Activated CD8-positive, alpha-beta memory T cell treated with anti-CD3 and anti-CD28 coated beads for 36 hours (primary cell): ENCODE measurements around the gene DUS3L. TPM values are rescaled to one million over a fixed set of nuclear protein-coding genes. Genes with fewer than 3 reads are reported as not detected.

Experiments used
- CTCF ChIA-PET: fragments of 350-600 bp; sonication (Branson Sonifier 250); formaldehyde crosslinking; loops from one replicate; lab custom pipeline; 2021; ENCODE audit warnings: antibody characterized with exemption; lab: Charles Lee
- POLR2A ChIA-PET: fragments of 350-600 bp; sonication (Branson Sonifier 250); formaldehyde crosslinking; loops from one replicate; lab custom pipeline; 2021; ENCODE audit warnings: antibody characterized with exemption; lab: Charles Lee
- total RNA-seq, 2 experiments: library from RNA; stranded (reverse); gene quantifications; one replicate each; pipeline ENCODE4 v1.2.3, GENCODE V29; 2021

The DUS3L gene
- total RNA-seq, 2 experiments from 2014 or later, result 85.1 to 94.6 TPM

GRCh38 chr19:5825178-5825577 is 34.2 kb upstream of the DUS3L start:
- ChIA-PET CTCF (interaction anchor here (1.0 kb wide), 1 partner anchor 21 kb away, joined by 3 read pairs; no protein-coding TSS in a partner anchor), POLR2A (no interaction called here)

DNA sequence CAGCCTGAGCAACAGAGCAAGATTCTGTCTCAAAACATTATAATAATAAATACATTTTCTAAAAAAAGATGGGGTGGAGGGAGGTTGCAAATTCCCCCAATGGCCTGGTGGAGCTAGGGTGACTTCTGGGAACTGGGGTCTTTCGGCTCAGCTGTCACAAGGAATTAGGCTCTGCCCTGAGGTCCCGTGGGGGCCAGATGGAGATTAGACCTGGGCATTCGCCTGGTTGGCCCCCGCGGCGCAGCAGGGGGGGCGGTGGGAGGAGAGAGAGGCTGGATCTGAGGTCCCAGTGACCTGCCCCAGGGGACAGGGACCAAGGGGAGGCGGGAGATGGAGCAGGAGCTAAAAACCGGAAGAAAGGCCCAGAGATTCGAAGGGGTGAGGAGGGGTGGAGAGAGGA is 33.8 kb upstream of the DUS3L start:
- ChIA-PET POLR2A (no interaction called here), CTCF (interaction anchor here (1.0 kb wide), 1 partner anchor 21 kb away, joined by 3 read pairs; no protein-coding TSS in a partner anchor)

DNA sequence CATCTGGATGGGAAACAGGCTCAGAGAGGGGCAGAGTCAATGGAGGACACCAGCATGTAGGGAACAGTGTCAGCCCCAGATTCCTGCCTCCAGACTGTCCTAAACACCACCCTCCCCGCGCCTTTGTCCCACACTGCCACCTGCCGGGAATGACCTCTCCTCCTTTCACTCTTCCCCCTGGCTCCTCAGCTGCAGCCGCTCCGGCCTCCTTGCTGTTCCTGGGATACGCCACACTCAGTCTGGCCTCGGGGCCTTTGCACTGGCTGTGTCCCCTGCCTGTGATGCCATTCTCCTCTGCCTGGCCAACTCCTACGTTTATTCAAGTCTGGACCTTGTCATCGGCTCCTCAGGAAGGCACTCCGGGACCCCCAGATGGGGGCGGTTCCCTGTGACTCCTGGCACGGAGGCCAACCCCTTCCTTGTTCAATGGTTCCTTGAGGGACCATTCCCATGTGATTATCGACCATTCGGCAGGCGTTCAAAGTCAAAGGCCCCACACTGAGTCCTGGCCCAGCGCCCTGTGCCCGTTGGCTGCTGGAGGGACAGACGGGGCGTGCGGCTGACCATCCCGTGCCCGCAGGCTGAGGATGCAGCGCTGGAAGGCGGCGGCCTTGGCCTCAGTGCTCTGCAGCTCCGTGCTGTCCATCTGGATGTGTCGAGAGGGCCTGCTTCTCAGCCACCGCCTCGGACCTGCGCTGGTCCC is 32.8 kb upstream of the DUS3L start:
- ChIA-PET POLR2A (interaction anchor here (0.6 kb wide), 1 partner anchor 1473 kb away, joined by 3 read pairs; no protein-coding TSS in a partner anchor), CTCF (interaction anchor here (0.5 to 0.7 kb wide), 2 partner anchors 46 to 520 kb away, joined by 3 read pairs; no protein-coding TSS in a partner anchor)

- POLR2A ChIA-PET, result no interaction called here
- CTCF ChIA-PET, result interaction anchor here (1.6 kb wide), 1 partner anchor 18 kb away, joined by 7 read pairs; no protein-coding TSS in a partner anchor
These were observed 31.4 kb upstream of the DUS3L start for GRCh38 chr19:5822181-5822844.

- ChIA-PET POLR2A (no interaction called here), CTCF (interaction anchor here (1.6 kb wide), 1 partner anchor 18 kb away, joined by 7 read pairs; no protein-coding TSS in a partner anchor)
These were observed 30.7 kb upstream of the DUS3L start for GRCh38 chr19:5821521-5822180.

- POLR2A ChIA-PET, result no interaction called here
- CTCF ChIA-PET, result interaction anchor here (0.7 kb wide), 1 partner anchor 442 kb away, joined by 5 read pairs; no protein-coding TSS in a partner anchor
These were observed 29.8 kb upstream of the DUS3L start for GRCh38 chr19:5820785-5821184.

DNA sequence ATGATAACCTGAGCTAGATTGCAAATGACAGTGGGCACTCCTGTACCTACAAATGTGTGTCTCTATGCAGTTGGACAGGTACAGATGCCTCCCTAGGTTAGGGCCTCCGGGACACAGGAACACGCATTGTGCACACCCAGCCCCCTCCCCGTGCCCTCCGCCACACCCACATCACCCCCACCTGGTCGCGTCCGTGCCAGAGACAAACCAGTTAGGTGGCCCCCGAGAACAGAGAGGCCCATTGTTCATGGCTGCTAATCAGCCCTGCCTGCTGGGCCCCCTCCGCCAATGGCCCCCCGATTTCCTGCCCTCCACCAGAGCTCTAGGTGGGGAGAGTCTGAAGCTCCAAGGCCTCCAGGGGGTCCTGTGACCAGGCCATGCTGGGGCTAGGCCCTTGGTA is 27.6 kb upstream of the DUS3L start:
- ChIA-PET CTCF (no interaction called here), POLR2A (no interaction called here)

DNA sequence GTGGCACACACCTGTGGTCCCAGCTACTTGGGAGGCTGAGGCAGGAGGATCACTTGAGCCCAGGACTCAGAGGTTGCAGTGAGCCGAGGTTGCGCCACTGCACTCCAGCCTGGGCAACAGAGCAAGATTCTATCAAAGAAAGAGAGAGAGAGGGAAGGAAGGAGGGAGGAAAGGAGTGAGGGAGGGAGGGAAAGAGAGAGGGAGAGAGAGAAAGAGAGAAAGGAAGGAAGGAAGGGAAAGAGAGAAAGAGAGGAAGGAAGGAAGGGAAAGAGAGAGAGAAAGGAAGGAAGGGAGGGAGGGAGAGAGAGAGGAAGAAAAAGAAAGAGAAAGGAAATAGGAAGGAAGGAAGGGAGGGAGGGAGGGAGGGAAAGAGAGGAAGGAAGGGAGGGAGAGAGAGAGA is 26.3 kb upstream of the DUS3L start:
- ChIA-PET CTCF (no interaction called here), POLR2A (no interaction called here)

DNA sequence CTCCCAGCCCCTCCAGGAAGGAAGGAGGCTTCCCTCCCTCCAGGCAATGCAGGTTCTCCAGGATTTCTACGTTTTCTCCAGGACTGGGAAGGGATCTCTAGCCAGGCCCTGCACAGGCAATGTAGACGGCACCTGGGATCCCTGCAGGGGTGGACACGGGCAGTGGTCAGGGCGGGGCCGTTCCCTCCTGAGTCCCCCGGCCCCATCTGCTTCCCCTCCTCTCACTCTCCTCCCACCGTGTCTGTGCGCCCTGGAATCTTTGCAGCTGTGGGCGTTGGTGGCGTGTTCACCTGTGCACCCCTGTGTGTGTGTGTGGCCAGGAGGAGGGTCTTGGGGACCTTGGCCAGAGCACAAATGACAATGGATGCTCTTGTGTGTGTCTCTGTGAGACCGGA is 23.9 kb upstream of the DUS3L start:
- CTCF ChIA-PET, result no interaction called here

DNA sequence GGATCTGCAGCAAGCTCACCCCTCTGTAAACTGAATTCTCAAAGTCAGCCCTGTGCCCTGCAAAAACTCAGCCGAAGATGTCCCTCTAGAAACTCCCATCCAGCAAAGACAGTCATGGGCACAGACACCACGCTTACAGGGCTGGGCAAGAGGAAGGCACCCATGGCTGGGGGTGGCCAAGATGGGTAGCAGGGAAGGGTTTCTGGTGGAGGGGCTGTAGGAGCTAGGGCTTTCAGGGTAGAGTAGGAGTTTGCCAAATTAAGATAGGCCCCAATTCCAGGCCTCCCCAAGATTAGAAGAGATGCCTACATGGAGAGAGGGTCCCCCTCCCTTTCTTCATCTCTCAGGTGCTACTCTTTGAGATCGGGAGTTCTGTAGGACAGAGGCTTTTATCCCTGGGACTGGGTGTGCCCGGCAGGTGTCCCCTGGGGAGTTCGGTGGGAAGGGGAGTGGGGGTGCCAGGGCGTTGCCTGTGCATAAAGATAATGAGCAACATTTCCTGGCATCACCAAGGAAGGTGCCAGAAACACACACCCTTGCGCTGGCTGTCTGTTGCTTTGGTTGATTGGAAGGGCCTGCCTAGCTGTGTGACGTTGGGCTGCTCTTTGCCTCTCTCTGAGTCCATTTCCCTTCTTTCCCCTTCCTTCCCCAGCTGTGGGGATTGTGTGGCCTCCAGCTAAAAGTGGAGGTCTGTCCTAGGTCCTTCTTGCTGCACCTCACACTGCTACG is 23.3 kb upstream of the DUS3L start:
- ChIA-PET POLR2A (no interaction called here), CTCF (interaction anchor here (1.0 kb wide), 1 partner anchor 10 kb away, joined by 3 read pairs; no protein-coding TSS in a partner anchor)

More for the DNA sequence above, 23.9 kb upstream of the DUS3L start:
- POLR2A ChIA-PET, result no interaction called here

GRCh38 chr19:5811117-5811516 is 20.2 kb upstream of the DUS3L start:
- ChIA-PET CTCF (no interaction called here), POLR2A (no interaction called here)

DNA sequence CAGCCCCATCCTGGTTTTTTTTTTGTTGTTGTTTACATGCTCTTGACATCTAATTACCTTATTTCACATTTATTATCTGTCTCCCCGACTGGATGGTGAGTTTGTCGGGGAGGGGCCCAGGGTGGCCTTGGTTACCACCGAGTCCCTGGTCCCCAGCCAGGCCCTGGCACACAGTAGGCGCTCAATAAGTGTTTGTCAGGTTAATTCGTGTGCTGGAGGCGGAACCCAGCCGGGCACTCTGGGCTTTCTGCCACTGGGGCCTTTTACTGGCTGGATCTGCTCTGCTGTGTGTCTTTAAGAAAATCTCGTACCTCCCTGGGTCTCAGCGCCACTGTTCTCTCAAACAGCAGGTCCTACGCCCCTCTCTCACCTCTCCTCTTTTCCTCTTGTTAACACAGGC is 18.5 kb upstream of the DUS3L start:
- ChIA-PET CTCF (no interaction called here), POLR2A (interaction anchor here (0.6 kb wide), 1 partner anchor 41 kb away, joined by 3 read pairs; no protein-coding TSS in a partner anchor)

GRCh38 chr19:5809053-5809452 is 18.1 kb upstream of the DUS3L start:
- POLR2A ChIA-PET, result interaction anchor here (0.6 kb wide), 1 partner anchor 41 kb away, joined by 3 read pairs; no protein-coding TSS in a partner anchor
- CTCF ChIA-PET, result interaction anchor here (0.5 to 0.7 kb wide), 3 partner anchors 11 to 386 kb away, joined by 3 read pairs; no protein-coding TSS in a partner anchor

- ChIA-PET POLR2A (no interaction called here), CTCF (interaction anchor here (0.5 to 0.7 kb wide), 3 partner anchors 11 to 387 kb away, joined by 3 read pairs; no protein-coding TSS in a partner anchor)
These were observed 17.3 kb upstream of the DUS3L start for GRCh38 chr19:5808120-5808816.

DNA sequence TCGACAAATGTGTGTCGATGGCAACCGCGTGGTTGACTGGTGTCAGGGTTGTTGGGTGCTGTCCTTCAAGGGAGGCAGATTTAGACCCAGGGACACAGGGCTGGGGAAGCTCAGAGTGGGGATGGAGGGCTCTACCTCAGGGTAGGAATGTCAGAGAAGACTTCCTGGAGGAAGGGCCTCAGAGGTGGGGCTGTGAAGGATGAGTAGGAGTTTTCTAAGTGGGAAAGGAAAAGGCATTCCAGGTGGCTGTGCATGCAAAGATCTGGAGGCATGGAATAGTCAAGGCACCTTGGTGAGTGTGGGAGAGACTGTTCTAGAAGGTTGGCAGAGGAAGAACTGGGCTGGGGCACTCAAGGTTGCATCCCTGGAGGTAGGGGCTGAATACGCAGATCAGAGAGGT is 15.9 kb upstream of the DUS3L start:
- POLR2A ChIA-PET, result no interaction called here
- CTCF ChIA-PET, result interaction anchor here (2.1 kb wide), 1 partner anchor 215 kb away, joined by 8 read pairs; no protein-coding TSS in a partner anchor

- POLR2A ChIA-PET, result no interaction called here
- CTCF ChIA-PET, result interaction anchor here (0.7 to 2.1 kb wide), 2 partner anchors 216 to 413 kb away, joined by 3 to 8 read pairs; no protein-coding TSS in a partner anchor
These were observed 15.1 kb upstream of the DUS3L start for GRCh38 chr19:5806133-5806489.

- ChIA-PET CTCF (interaction anchor here (0.7 to 2.1 kb wide), 2 partner anchors 217 to 413 kb away, joined by 3 to 8 read pairs; no protein-coding TSS in a partner anchor), POLR2A (no interaction called here)
These were observed 14.6 kb upstream of the DUS3L start for GRCh38 chr19:5805462-5806132.
